SJCRH30 (cell line): ENCODE measurements around the gene MRC2. TPM values are rescaled to one million over a fixed set of nuclear protein-coding genes. Genes with fewer than 3 reads are reported as not detected.
"Not testable (repeated sequence)": the region's sequence is repeated elsewhere in the genome, so short reads cannot be mapped to it uniquely, and the experiment has no call there.

Experiments used
- DNase-seq, 2 experiments: peaks; one replicate each; pipeline ENCODE4 v3.0.0-alpha.2; 2015 to 2020
- H3K27ac ChIP-seq: fragments of 250-450 bp; sonication (Bioruptor Pico); 2 replicates; pipeline ENCODE4 v1.5.1; 2020; ENCODE audit warnings: mild to moderate bottlenecking, moderate library complexity
- H3K27me3 ChIP-seq: fragments of 250-450 bp; sonication (Bioruptor Pico); 2 replicates; pipeline ENCODE4 v1.5.1; 2020; ENCODE audit warnings: mild to moderate bottlenecking, moderate library complexity
- H3K36me3 ChIP-seq: fragments of 250-450 bp; sonication (Bioruptor Pico); 2 replicates; pipeline ENCODE4 v1.5.1; 2020; ENCODE audit warnings: mild to moderate bottlenecking, moderate library complexity
- H3K4me1 ChIP-seq: fragments of 250-450 bp; sonication (Bioruptor Pico); 2 replicates; pipeline ENCODE4 v1.5.1; 2020; ENCODE audit warnings: mild to moderate bottlenecking, moderate library complexity
- H3K4me3 ChIP-seq: fragments of 250-450 bp; sonication (Bioruptor Pico); 2 replicates; pipeline ENCODE4 v1.5.1; 2020; ENCODE audit warnings: mild to moderate bottlenecking, moderate library complexity
- H3K9me3 ChIP-seq: fragments of 250-450 bp; sonication (Bioruptor Pico); replicated peaks from 2 replicates; pipeline ENCODE4 v1.5.1; 2020; ENCODE audit warnings: mild to moderate bottlenecking, moderate library complexity
- total RNA-seq: library from RNA; depleted of rRNA; stranded (reverse); fragments of >200 nt; shearing (Covaris generic); gene quantifications from 2 replicates; pipeline ENCODE4 v1.2.3, GENCODE V29; 2014

Gene MRC2
- total RNA-seq, 1 experiment from 2014 or later = 4.5 TPM

DNA sequence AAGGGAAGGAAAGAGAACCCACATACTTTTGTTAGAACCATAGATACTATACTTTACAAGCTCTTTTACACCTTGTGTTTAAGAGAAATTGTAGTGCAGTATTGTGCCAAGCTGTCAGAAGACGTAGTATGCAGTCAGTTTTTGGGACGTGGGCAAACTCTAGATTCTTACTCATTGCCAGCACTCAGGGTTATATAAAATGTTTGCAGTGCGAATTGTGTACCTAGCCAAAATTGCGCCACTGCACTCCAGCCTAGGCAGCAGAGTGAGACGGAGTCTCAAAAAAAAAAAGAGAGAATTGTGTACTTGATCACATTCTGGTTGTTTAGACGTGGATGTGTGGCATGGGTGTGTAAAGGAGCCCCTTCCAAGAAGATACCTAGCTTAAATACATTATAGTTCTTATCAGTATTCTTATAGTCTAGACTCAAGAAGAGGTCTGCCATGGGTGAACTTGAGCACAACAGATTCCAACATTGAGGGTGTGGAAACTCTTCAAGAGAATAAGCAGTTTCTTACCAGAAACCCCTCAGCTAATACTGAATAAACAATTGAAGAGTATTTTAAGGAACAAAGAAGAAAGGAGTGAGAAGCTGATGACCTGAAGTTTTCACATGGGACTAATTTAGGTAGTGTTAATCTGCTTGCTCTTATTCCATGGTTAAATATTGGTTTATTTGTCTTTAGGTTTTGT, 27.4 kb upstream of the MRC2 start:
- no peaks in the 10 kb centered on the region for H3K9me3 ChIP-seq
- no peak overlapping the region for H3K4me3 ChIP-seq
- H3K27me3 ChIP-seq = no peaks in the 10 kb centered on the region
- DNase-seq = no peak
- peaks cover 73% of the 10 kb centered on the region for H3K36me3 ChIP-seq
- H3K4me1 ChIP-seq = no peaks in the 10 kb centered on the region; the same call in 1 of the 2 replicates
- no peak overlapping the region for H3K27ac ChIP-seq

DNA sequence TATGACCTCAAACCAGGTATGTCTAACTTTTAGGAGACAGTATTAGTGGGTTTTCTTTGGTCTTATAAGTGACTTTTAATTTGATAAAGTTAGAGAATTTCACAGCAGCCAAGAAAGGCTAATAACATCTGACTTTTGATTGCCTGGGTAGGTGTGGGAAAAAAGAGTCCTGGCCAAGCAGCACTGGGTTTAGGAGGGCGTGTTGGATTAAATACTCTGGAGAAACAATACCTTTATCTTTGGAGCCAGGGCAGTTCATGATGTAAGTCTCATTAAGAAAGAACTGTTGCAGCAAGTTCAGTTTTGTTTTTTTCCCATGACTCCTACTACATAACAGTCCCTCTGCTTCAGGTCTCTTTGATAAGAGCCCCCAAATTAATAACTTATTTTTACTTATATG, 26.7 kb upstream of the MRC2 start:
- peaks cover 66% of the 10 kb centered on the region for H3K36me3 ChIP-seq
- no peak for DNase-seq
- H3K27ac ChIP-seq = no peak overlapping the region
- H3K9me3 ChIP-seq = no peaks in the 10 kb centered on the region
- H3K4me1 ChIP-seq = no peaks in the 10 kb centered on the region; the same call in 1 of the 2 replicates
- no peak overlapping the region for H3K4me3 ChIP-seq
- H3K27me3 ChIP-seq = no peaks in the 10 kb centered on the region

GRCh38 chr17:62601471-62601870, 26.0 kb upstream of the MRC2 start:
- no peak for DNase-seq
- Histone ChIP-seq H3K27me3 (no peaks in the 10 kb centered on the region), H3K36me3 (peaks cover 65% of the 10 kb centered on the region), H3K9me3 (no peaks in the 10 kb centered on the region), H3K4me3 (no peak overlapping the region), H3K27ac (no peak overlapping the region), H3K4me1 (no peaks in the 10 kb centered on the region; the same call in 1 of the 2 replicates)

DNA sequence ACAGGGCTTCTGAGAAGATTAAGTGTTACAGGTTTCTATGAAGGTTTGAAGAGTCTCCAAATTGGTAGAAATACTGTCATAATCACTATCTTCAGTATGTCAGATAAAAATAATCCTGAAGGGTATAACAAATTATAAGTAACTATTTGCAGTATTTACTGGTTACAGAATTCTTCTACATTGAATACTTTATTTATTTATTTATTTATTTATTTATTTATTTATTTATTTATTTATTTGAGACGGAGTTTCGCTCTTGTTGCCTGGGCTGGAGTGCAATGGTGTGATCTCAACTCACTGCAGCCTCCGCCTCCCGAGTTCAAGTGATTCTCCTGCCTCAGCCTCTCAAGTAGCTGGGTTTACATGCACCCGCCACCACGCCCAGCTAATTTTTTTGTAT, 23.7 kb upstream of the MRC2 start:
- H3K4me3 ChIP-seq, H3K9me3 ChIP-seq, DNase-seq, H3K4me1 ChIP-seq, H3K27me3 ChIP-seq, H3K27ac ChIP-seq: not testable (repeated sequence)
- H3K36me3 ChIP-seq = peaks cover 65% of the 10 kb centered on the region

DNA sequence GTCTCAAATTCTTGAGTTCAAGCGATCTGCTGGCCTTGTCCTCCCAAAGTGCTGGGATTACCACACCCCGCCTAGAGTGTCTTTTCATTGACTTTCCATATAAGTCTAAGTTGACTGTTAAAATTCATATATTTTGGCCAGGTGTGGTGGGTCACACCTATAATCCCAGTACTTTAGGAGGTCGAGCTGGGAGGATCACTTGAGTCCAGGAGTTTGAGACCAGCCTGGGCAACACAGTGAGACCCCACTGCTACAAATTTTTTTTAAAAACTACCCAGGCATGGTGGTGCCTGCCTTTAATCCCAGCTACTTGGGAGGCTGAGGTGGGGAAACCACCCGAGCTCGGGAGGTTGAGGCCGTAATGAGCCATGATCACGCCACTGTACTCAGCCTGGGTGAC, 21.9 kb upstream of the MRC2 start:
- Histone ChIP-seq H3K27me3 (no peaks in the 10 kb centered on the region), H3K27ac (no peak overlapping the region), H3K36me3 (peaks cover 70% of the 10 kb centered on the region), H3K4me1 (no peaks in the 10 kb centered on the region; the same call in 1 of the 2 replicates), H3K4me3 (no peak overlapping the region), H3K9me3 (no peaks in the 10 kb centered on the region)
- DNase-seq = no peak

DNA sequence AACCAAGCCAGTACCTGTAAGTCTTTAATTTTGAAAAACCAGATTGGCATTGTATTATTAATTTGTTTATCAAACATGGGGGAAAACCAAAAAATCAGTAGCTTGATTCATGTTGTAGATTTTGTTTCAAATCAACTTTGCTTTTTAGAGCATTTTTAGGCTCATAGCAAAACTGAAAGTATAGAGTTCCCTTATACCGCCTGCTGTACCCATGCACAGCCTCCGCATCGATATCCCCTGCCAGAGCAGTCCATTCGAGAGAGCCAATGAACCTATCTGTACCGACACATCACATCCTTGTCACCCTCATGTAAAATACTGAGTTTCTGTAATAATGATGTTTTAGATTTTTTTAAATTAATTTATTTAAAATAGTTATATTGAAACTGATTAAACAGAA, 16.2 kb upstream of the MRC2 start:
- DNase-seq = no peak
- Histone ChIP-seq H3K4me1 (peaks cover 8% of the 10 kb centered on the region; the same call in 1 of the 2 replicates), H3K9me3 (no peaks in the 10 kb centered on the region), H3K4me3 (no peak overlapping the region), H3K27me3 (no peaks in the 10 kb centered on the region), H3K36me3 (peaks cover 45% of the 10 kb centered on the region), H3K27ac (no peak overlapping the region)

DNA sequence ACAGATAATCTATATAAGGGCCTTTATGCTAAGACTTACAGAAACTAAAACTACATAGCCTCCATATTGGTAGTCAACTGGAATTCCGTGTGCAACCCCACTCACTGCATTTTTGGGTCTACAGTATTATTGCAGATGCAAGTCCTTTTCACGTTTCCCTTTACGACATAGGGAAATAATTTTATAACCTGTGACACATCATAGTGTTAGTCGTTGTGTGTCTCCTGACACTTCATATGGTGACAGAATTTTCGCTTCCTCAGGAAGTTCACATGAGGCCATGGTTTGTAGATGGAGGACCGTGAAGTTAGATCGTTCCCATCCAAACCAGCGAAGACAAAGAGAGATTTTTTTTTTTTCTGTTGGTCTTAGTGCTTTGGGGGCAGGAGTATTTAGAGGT, 15.7 kb upstream of the MRC2 start:
- no peak overlapping the region for H3K4me3 ChIP-seq
- no peaks in the 10 kb centered on the region for H3K27me3 ChIP-seq
- H3K36me3 ChIP-seq = peaks cover 41% of the 10 kb centered on the region
- DNase-seq = no peak
- peaks cover 9% of the 10 kb centered on the region for H3K4me1 ChIP-seq
- H3K9me3 ChIP-seq = no peaks in the 10 kb centered on the region
- H3K27ac ChIP-seq = no peak overlapping the region

GRCh38 chr17:62612289-62612688, 15.2 kb upstream of the MRC2 start:
- H3K9me3 ChIP-seq, H3K27ac ChIP-seq, DNase-seq, H3K4me3 ChIP-seq, H3K27me3 ChIP-seq: not testable (repeated sequence)
- Histone ChIP-seq H3K36me3 (peaks cover 40% of the 10 kb centered on the region), H3K4me1 (peaks cover 14% of the 10 kb centered on the region)

GRCh38 chr17:62613095-62613494, 14.4 kb upstream of the MRC2 start:
- not testable (repeated sequence) for H3K4me3 ChIP-seq, DNase-seq, H3K27me3 ChIP-seq, H3K27ac ChIP-seq, H3K9me3 ChIP-seq
- H3K4me1 ChIP-seq = peaks cover 21% of the 10 kb centered on the region
- peaks cover 32% of the 10 kb centered on the region for H3K36me3 ChIP-seq

- H3K4me3 ChIP-seq = no peak overlapping the region
- H3K4me1 ChIP-seq = peaks cover 25% of the 10 kb centered on the region
- DNase-seq = peak; percentile 80 to 83
- H3K27ac ChIP-seq = peak overlapping the region; percentile 12; the same call in 1 of the 2 replicates
- H3K36me3 ChIP-seq = peaks cover 24% of the 10 kb centered on the region
- no peaks in the 10 kb centered on the region for H3K27me3 ChIP-seq
- no peaks in the 10 kb centered on the region for H3K9me3 ChIP-seq
Measured at GRCh38 chr17:62614142-62614541, 13.3 kb upstream of the MRC2 start.

GRCh38 chr17:62615503-62615902, 12.0 kb upstream of the MRC2 start:
- Histone ChIP-seq H3K27me3 (no peaks in the 10 kb centered on the region), H3K4me1 (peaks cover 25% of the 10 kb centered on the region), H3K27ac (no peak overlapping the region), H3K4me3 (no peak overlapping the region), H3K36me3 (peaks cover 12% of the 10 kb centered on the region), H3K9me3 (no peaks in the 10 kb centered on the region)
- no peak for DNase-seq

DNA sequence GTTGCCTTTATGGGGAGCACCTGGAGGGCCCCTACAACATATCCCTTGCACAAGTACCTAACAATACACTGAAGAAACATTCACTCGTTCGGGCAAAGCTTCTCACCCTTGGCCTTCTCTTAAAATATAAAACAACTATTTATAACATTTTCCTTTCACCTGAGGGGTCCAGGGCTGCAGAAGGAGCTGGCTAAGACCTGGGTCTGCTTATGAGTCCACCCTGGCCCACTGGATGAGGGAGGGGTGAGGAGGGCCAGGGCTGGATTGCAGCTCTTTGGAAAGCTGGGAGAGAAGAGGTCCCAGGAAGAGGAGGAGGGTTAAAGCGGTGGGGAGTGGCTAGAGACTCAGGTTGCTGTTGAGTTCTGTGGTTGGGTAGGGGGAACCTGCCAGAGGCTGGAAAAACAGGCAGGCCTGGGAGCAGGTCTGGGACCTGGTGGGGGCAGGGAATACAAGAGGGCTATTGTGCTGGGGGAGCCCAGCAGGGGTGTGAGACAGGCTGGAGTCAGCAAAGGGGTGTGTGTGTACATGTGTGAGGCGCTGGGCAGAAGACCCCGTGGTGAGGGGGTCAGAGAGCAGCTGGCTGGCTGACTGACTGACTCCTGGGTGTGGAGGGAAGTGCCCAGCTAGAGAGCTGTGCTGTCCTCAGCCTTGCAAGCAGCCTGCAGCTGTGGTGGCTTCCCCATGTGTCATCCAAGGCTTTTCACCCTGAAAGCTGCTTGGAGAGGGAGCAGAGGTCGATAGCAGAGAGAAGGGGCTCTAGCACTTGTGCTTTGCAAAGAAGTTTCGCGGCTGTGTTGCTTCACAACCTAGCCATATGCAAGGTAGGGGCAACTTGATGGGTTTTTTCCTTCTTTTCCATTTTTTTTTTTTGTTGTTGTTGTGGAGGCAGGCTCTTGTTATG, 10.2 kb upstream of the MRC2 start:
- DNase-seq = peak; percentile 94 to 95
- Histone ChIP-seq H3K9me3 (no peaks in the 10 kb centered on the region), H3K4me1 (peaks cover 25% of the 10 kb centered on the region), H3K36me3 (no peaks in the 10 kb centered on the region; the same call in 1 of the 2 replicates), H3K4me3 (no peak overlapping the region), H3K27ac (peak overlapping the region; percentile 36; the same call in 1 of the 2 replicates), H3K27me3 (no peaks in the 10 kb centered on the region)

DNA sequence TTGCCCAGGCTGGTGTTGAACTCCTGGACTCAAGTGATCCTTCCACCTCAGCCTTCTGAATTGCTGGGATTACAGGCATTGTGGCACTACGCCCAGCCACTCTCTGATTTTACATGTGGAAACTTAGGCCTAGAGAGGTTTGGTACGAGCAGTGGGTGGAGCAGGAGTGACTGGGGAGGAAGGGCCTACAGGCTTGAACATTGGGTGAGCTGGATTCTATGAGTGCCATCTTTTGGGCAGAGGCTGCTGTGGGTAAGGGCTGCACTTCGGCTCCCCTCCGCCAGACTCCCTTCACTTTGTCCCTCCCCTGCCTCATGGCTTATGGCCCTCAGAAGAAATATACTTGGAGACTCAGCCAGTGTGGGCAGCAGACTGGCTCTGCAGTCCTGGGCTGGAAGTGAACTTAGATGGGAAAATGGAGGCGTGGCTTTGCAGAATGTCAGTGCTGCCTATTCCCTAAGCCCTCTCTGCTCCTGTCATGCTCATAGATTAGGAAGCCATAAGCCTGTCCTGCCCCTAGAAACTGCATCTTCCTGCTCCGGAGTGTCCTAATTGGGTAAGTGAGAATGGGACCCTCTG, 9.5 kb upstream of the MRC2 start:
- Histone ChIP-seq H3K27ac (peak overlapping the region; percentile 36; the same call in 1 of the 2 replicates), H3K4me1 (peaks cover 25% of the 10 kb centered on the region), H3K36me3 (no peaks in the 10 kb centered on the region; the same call in 1 of the 2 replicates), H3K9me3 (no peaks in the 10 kb centered on the region), H3K27me3 (no peaks in the 10 kb centered on the region), H3K4me3 (no peak overlapping the region)
- no peak for DNase-seq

DNA sequence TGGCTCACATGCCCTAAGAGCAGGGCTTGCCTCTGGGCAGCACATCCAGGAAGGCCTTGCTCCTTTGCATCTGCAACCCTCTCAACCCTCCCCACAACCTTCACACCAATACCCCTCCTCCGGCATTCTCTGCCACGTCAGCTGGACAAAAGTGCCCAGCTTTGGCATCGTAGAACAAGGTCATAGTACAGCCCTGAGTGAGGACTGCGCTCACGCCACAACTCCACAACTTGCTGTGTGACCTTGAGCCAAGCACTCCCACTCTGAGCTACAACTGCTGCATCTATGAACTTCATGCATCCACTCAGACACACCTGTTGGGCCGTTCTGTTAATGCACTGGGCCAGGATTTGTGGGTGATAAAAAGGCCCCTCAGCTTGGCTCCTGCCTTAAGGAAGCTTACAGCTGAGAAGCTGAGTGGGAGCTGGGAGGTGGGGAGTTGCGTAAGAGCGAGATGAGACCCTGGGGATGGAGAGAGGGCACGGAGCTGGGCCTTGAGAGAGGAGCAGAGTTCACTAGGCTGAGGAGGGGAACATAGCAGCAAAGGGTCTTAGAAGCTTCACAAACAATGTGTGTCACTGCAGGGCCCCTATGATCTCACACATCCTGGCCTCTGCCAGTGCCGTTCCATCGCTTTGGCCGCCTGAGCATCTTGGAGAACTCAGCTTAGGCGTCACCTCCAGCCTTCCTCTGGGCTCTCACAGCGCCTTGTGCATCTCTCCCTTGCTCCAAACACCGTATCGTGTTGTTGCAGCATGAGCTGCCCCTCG, 8.6 kb upstream of the MRC2 start:
- H3K27me3 ChIP-seq = no peaks in the 10 kb centered on the region
- H3K9me3 ChIP-seq = no peaks in the 10 kb centered on the region
- H3K27ac ChIP-seq = no peak overlapping the region
- no peaks in the 10 kb centered on the region; the same call in 1 of the 2 replicates for H3K36me3 ChIP-seq
- no peak for DNase-seq
- no peak overlapping the region for H3K4me3 ChIP-seq
- peaks cover 25% of the 10 kb centered on the region for H3K4me1 ChIP-seq
